TTC549 (cell line): ENCODE measurements around the gene JAZF1.
"Not testable (repeated sequence)": the region's sequence is repeated elsewhere in the genome, so short reads cannot be mapped to it uniquely, and the experiment has no call there.

Source experiments
- FAIRE-seq: peaks from 2 replicates; lab custom pipeline; 2012; peaks lifted over from hg19 to GRCh38; lab: Jason Lieb, UNC

JAZF1 gene

DNA sequence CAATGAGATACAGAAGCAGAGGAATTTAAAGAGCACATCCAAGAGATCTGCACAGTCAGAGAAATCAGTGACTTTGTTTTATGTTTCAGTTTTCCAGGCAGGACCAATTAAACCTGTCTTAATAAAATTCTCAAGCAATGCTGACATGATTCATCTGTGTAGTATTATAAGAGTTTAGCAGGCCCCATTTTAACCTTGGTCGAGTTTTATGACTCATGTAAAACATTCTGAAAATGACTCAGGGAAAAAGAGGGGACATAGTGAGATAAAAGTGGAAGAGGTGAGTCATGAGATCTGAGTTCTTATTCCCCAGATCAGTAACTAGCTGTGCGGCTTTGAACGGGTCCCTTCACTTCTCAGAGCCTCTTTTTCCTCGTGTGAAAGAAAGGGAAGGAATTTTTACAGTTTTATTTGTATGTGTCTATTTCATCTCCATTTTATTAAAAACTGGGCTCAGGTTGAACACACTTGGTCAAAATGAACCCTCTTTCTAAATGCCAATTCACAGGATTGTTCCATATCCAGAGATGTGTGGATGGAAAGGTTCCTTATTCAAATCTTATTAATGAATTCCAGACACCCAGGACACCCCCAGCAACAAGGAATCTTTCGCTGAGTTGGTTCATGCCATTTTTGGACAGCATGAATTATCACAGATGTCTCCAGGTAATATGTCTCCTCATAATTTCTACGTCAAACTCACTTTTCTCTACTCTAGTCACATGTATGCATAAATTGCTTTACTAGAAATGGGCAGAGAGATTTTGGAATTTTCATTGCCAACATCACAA, 143.2 kb downstream of the JAZF1 start:
- no peak for FAIRE-seq

DNA sequence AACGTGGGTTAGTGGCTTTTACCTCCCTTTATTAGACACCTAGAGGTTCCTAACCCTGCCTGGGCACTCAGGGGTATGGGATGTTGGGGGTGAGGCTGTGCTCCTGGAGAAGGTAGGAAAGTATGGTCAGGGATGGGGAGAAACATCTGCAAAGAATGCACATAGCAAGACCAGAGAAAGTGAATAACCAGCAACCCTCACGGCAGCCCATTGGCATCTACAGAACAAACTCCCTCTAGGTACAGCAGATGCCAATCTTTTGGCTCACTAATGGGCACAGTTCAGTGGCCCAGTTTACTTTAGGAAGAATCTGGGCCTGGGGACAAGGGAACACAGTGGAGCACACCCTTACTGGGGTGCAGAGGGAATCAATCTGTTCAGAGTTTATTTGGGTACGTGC, 143.9 kb downstream of the JAZF1 start:
- FAIRE-seq: no peak

DNA sequence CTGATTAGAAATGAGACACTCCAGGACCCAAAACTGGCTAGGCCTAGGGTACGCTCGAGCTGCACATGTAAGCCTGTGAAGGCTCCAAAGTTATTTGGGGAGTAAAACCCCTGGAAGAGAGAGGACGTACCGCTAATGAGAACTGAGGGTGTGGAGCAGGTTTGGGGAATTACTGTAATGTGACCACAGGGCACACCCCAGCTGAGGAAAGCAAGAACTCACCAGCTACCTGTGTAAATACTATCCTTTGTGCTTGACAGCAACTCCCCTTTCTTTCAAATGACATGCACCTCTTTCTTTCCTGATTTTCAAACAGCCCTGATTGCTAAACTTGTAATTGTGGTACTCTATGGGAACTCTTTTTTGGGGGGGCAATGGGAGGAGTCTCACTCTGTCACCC, 147.2 kb downstream of the JAZF1 start:
- FAIRE-seq: no peak

- FAIRE-seq: no peak
Measured at GRCh38 chr7:28032738-28033380, 147.7 kb downstream of the JAZF1 start.

DNA sequence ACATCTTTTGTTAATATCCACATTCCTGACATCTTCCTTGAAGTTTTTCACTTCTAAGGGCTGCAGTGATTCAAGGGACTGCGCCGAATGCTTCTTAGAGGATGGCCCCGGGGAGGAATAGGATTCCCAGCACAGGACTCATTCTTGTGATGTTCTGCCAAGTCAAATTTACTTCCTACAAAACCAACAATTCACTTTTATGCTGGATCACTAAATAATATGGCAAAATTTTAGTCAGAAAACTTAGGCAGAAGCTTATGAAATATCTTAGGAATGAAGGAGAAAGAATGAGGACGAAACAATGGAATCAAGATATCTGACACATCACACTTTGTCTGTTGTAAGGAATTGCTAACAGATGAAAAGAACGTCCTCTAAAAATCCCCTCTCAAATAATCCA, 151.5 kb downstream of the JAZF1 start:
- no peak for FAIRE-seq

- no peak for FAIRE-seq
Measured at GRCh38 chr7:28028471-28028870, 152.1 kb downstream of the JAZF1 start.

- no peak for FAIRE-seq
Measured at GRCh38 chr7:28026237-28026636, 154.4 kb downstream of the JAZF1 start.

GRCh38 chr7:28024786-28025334, 155.7 kb downstream of the JAZF1 start:
- FAIRE-seq: no peak

DNA sequence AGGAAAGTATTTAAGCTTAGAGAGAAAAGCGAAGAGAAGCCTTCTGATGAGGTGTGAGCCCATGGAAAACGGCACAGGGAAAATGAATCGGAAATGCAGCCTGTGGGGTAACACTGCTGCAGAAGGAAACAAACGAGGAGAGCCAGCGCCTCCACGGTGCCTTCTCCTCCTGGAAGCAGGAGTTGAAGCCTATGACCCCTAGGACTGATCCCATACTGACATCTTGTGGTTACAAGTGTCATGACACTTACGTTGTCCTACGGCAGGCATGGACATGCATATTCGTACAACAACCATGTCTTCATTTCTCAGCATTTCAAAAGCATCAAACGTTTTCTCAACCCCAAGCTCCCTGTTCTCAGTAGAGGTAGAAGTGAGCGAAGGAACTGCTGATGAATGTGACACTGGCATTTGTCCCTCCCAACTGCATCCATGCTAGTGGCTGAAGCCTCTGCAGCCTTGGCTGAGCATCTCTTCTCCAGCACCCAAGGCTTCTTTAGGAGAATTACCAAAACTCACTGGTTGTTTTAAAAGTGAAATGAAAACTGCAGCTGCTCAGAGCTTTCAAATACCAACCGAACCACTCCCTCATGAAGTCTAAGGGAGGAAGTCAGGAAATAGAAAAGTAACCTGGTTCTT, 160.2 kb downstream of the JAZF1 start:
- FAIRE-seq: peak; percentile 20

GRCh38 chr7:28018856-28019465, 161.6 kb downstream of the JAZF1 start:
- FAIRE-seq: no peak

GRCh38 chr7:28018446-28018845, 162.1 kb downstream of the JAZF1 start:
- FAIRE-seq: no peak

GRCh38 chr7:28018020-28018419, 162.6 kb downstream of the JAZF1 start:
- FAIRE-seq: no peak

DNA sequence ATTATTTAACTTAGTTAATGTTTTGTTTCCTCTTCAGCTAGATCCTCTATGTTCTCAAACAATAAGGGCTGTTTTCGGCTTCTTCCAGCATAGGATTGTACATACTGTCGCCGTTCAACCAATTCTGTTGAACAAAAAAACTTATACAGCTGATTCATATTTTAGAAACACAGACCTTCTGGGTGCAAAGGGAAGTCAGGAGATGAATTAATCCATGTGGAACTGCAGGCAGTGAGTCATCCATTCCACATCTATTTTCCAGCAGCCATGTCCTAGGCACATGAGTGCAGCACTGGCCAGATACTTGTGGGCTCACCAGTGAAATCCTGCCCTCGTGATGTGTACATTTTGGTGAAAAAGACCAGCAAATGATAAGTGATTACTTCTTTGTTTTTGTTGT, 163.2 kb downstream of the JAZF1 start:
- FAIRE-seq: no peak

DNA sequence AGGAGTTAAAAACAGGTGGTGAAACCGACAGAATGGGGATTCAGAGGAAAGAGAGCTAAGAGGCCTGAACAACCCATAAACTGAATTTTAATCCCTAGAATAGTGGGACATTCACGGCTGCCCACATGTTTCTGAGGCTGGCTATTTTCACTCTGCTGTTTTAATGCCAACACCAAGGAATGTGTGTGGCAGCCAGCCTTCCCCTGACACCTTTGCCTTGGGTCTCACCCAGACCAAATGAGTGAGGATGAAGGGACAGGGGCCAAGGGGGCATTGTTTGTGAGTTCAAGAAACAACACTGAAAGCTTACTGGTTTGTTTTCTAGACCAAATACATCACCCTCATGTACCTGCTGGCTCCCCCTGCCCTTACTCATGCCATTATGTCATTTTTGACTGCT, 164.3 kb downstream of the JAZF1 start:
- FAIRE-seq: no peak

DNA sequence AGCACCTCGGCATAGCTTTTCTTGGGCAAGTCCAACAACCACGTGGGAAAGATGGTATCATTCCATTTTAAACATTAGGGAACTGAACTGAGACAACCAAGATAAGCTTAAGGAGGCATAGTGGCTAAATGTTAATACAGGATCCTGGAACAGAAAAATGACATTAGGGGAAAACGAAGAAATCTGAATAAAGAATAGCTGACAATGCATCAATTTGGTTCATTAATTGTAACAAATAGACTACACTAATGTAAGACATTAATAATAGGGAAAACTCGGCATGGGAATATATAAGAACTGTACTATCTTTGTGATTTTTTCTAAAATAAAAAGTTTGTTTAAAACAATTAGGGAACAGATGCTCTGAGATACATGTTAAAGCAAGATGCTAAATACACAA, 165.4 kb downstream of the JAZF1 start:
- no peak for FAIRE-seq

DNA sequence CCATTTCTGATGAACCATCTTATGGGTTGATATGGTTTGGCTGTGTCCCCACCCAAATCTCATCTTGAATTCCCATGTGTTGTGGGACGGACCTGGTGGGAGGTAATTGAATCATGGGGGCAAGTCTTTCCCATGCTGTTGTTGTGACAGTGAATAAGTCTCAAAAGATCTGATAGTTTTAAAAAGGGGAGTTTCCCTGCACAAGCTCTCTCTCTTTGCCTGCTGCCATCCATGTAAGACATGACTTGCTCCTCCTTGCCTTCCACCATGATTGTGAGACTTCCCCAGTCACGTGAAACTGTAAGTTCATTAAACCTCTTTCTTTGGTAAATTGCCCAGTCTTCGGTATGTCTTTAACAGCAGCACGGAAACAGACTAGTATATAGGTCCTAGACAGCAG, 166.3 kb downstream of the JAZF1 start:
- not testable (repeated sequence) for FAIRE-seq

DNA sequence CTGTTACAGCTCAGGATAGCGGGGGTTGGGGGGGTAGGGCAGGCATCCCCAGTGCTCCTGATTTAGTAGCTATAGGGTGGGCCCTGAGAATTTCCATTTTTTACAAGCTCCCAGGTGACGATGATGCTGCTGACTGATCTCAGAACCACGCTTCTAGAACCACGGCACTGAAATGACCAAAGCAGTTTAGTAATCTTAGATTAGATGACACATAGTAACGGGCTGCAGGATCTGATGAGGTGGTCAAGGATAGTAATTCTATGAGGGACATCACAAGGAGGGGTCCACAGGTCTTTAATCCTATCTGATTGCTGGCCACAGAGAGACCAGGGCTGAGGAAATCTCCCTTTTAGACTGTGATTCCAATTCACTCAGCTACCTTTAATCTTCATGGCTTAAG, 167.2 kb downstream of the JAZF1 start:
- FAIRE-seq: no peak

- no peak for FAIRE-seq
Measured at GRCh38 chr7:28013019-28013418, 167.6 kb downstream of the JAZF1 start.

- no peak for FAIRE-seq
Measured at GRCh38 chr7:28008911-28009310, 171.7 kb downstream of the JAZF1 start.

DNA sequence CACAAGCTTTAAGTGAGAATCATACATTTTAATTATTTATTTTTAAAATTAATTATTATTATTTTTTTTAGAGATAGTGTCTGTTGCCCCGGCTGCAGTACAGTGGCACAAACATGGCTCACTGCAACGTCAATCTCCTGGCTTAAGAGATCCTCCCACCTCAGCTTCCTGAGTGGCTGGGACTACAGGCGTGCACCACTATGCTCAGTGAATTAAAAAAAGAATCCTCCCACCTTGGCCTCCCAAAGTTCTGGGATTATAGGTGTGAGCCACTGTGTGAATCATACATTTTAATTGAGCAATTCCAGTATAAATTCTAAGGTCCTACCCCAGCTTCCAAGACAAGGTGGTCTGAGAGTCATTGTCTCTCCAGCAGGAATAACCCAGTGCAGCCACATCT, 172.4 kb downstream of the JAZF1 start:
- no peak for FAIRE-seq

- no peak for FAIRE-seq
Measured at GRCh38 chr7:28006491-28006890, 174.1 kb downstream of the JAZF1 start.

- FAIRE-seq: no peak
Measured at GRCh38 chr7:28005847-28006231, 174.8 kb downstream of the JAZF1 start.
